MM.1S (cell line): ENCODE results near the gene MMS22L.

ENCODE experiments used
- EZH2 ChIP-seq: fragments of 300-600 bp; sonication (generic); optimal IDR thresholded peaks from 2 replicates; pipeline ENCODE3; 2017; ENCODE audit warnings: low read depth, mild to moderate bottlenecking, antibody characterized with exemption, low read length, mixed read lengths
- EZH2phosphoT487 ChIP-seq: fragments of 300-600 bp; sonication (generic); IDR thresholded peaks from 2 replicates; pipeline ENCODE4 v1.6.1; 2018; ENCODE audit warnings: antibody characterized with exemption, low read length
- TF ChIP-seq, protein P1 (sequence below): fragments of 300-600 bp; sonication (generic); IDR thresholded peaks from 2 replicates; pipeline ENCODE4 v1.5.1; 2016; ENCODE audit warnings: antibody characterized with exemption, low read length, mixed read lengths

- TF ChIP-seq, protein P1, sequence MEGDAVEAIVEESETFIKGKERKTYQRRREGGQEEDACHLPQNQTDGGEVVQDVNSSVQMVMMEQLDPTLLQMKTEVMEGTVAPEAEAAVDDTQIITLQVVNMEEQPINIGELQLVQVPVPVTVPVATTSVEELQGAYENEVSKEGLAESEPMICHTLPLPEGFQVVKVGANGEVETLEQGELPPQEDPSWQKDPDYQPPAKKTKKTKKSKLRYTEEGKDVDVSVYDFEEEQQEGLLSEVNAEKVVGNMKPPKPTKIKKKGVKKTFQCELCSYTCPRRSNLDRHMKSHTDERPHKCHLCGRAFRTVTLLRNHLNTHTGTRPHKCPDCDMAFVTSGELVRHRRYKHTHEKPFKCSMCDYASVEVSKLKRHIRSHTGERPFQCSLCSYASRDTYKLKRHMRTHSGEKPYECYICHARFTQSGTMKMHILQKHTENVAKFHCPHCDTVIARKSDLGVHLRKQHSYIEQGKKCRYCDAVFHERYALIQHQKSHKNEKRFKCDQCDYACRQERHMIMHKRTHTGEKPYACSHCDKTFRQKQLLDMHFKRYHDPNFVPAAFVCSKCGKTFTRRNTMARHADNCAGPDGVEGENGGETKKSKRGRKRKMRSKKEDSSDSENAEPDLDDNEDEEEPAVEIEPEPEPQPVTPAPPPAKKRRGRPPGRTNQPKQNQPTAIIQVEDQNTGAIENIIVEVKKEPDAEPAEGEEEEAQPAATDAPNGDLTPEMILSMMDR, result no peak
- TF ChIP-seq EZH2phosphoT487 (no peak), EZH2 (no peak)
Measured at GRCh38 chr6:97262676-97263075, 20.3 kb downstream of the MMS22L start.
